GM19463 (cell line): ENCODE results near the gene SLC38A9.
"Not testable (repeated sequence)": the region's sequence is repeated elsewhere in the genome, so short reads cannot be mapped to it uniquely, and the experiment has no call there.

Experiments used
- ATAC-seq: cut with Tn5 transposase; IDR thresholded peaks from one replicate; pipeline ENCODE4 v1.9.1; 2021; ENCODE audit warnings: mild to moderate bottlenecking, moderate library complexity; ENCODE audit not compliant: unreplicated experiment

The SLC38A9 gene, protein sequence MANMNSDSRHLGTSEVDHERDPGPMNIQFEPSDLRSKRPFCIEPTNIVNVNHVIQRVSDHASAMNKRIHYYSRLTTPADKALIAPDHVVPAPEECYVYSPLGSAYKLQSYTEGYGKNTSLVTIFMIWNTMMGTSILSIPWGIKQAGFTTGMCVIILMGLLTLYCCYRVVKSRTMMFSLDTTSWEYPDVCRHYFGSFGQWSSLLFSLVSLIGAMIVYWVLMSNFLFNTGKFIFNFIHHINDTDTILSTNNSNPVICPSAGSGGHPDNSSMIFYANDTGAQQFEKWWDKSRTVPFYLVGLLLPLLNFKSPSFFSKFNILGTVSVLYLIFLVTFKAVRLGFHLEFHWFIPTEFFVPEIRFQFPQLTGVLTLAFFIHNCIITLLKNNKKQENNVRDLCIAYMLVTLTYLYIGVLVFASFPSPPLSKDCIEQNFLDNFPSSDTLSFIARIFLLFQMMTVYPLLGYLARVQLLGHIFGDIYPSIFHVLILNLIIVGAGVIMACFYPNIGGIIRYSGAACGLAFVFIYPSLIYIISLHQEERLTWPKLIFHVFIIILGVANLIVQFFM

DNA sequence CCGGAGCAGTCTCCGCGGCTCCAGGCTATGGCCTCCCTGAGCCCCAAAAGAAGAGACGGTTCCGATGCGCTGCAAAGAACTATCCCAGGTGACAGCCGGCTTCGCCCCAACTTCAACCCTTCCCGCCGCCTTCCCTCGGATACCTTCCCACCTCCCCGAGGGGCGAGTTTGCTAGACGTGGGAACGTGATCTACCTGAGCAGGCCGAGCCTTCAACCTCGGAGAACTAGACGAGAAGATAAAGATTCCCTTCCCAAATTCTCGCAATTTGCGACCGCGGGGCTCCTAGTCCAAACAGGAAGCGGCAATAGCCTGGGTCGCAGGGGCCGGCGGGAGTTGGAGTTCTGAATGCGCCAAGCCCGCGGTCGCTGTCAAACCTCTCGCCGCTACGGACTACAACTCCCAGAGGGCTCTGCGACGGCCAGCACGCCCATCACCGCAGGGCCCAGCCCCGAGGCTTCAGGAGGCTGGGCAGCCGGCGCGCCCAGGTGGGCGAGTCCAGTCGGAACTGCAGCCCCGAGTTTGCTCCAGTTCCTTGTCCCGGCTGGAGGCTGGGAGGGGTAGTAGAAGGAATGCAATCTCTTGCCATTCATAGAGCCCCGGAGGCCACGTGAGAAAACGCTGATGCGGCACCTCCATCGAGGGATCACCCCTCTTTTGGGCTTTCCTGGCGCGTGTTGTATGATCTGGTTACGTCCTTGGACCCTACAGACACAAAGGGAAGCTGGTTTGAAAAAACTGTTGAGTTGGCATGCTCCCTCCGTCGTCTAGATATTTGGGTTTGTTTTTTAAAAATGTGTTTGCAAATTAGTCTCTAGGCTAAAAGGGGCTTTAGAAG is at the start of gene SLC38A9:
SLC38A9 (minus strand) TSS at position 302 of the 837 bp plus-strand sequence. CDS start 14,366 bp downstream, outside the sequence.
- ATAC-seq, result peak; percentile 100

GRCh38 chr5:55761721-55762120 is 49.6 kb upstream of the SLC38A9 start:
- peak; percentile 69 for ATAC-seq

- no peak for ATAC-seq
These were observed 46.6 kb upstream of the SLC38A9 start for GRCh38 chr5:55758714-55759113.

- ATAC-seq, result no peak
These were observed 46.1 kb upstream of the SLC38A9 start for GRCh38 chr5:55758231-55758630.

GRCh38 chr5:55750499-55750898 is 38.4 kb upstream of the SLC38A9 start:
- ATAC-seq, result no peak

DNA sequence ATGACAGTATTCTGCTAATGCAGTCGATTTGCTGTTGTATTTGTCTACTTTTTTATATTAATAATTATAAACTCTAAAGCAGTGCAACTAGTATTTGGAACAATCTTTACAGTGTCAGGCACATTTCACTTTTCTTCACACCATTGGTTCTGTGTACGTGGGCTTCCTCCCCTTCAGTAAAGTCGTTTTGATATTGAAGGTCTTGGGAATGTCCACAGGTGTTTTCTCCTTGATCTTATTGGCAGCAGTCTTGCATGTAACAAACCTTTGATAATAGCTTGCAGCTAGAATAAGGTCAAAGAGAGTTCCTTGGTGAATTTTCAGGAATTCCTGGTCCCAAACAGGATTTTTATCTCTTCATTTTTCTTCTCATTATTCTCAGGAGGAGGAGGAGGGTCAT is 37.9 kb upstream of the SLC38A9 start:
- no peak for ATAC-seq

GRCh38 chr5:55749387-55749786 is 37.3 kb upstream of the SLC38A9 start:
- no peak for ATAC-seq

GRCh38 chr5:55747778-55748318 is 35.7 kb upstream of the SLC38A9 start:
- no peak for ATAC-seq

DNA sequence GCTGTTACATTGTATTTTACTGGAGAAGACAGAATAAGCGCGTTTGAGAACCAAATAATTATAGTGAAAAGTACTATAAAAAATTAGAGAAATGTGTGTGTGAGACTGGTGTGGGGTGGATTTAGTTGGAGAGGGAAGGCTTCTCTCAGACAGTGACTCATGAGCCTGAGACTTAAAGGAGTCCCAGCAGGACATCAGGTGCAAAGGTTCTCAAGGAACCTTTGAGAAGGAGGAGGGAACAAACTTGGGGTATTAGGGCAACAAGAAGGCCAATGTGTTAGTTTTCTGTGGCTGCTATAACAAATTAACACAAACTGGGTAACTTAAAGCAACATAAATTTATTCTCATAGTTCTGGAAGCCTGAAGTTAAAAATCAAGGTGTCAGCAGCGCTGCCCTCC is 30.7 kb upstream of the SLC38A9 start:
- ATAC-seq, result no peak

DNA sequence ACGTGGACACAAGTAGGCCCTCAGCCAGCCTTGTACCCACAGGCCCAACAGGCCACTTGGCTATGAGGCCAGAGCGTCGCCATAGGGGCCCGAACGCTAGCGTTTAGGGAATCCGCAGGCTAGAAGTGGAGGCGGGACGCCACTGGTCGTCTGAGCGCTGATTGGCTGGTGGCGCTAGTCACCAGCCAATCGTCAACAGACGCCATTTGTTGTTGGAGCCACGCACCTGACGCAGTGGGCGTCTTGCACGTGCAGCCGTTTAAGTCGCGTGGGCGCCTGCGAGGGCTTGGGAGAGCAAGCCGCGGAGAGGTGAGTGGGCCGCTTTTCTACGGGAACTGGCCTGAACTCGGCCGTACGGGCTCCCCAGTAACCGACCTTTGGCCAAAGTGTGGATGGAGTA is 25.7 kb upstream of the SLC38A9 start, which contains the start of gene DDX4:
DDX4 (plus strand) TSS at position 269 of the 400 bp plus-strand sequence. CDS start 903 bp downstream, outside the sequence.
- no peak for ATAC-seq

GRCh38 chr5:55734658-55735057 is 22.5 kb upstream of the SLC38A9 start:
- ATAC-seq, result no peak

DNA sequence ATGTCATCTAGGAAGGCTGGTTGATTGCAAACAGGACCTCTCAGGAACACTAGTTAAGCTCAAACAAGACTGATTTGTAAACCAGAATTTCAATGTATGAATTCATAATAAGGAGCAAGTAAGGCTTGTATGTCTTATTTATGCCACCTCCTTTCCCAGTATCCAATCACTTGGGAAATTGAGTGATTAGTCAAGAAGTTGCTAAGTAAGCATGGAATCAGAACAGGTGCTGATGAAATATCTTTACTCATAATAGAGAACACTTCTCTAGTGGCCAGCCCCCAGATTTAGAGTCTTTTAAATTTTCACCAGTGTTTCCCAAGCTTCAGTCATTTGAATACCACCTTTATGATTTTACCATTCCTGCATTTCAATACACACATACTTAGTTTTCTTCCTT is 20.5 kb upstream of the SLC38A9 start:
- ATAC-seq, result no peak

GRCh38 chr5:55731848-55732247 is 19.7 kb upstream of the SLC38A9 start:
- ATAC-seq, result no peak

DNA sequence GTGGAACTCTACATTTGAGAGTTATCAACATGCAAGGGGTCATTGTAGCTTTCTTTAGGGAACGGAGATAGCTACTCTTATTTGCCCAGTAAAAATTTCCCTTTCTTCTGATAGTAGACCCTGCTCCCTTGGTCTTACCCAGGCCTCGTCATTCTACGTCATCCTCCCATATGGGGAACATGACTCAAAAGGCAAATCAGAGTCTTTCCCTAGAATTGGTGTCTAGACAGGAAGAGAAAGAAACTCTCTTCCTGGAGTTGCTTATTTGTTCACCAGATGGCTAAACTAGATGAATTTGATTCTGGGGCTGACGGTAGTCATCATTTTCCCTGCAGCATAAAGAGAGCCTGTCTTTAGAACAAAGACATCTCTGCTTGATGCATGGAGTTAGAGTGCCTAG is 12.2 kb upstream of the SLC38A9 start:
- ATAC-seq, result no peak

DNA sequence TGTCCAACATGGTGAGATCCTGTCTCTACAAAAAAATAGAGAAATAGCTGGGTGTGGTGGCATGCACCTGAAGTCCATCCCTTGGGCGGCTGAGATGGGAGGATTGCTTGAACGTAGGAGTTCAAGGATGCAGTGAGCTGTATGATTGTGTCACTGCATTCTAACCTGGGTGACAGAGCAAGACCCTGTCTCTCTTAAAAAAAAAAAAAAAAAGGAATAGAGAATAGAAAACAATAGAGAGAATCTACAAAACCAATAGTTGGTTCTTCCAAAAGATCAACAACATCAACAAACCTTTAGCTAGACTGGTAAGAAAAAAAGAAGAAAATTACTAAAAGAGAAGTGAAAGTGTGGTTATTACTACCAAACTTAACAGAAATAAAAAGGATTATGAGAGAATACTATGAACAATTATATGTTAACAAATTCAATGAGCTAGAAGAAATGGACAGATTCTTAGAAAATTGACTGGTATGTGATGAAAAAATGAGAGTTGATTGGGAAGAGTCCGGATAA is 8.1 kb upstream of the SLC38A9 start:
- ATAC-seq, result no peak

DNA sequence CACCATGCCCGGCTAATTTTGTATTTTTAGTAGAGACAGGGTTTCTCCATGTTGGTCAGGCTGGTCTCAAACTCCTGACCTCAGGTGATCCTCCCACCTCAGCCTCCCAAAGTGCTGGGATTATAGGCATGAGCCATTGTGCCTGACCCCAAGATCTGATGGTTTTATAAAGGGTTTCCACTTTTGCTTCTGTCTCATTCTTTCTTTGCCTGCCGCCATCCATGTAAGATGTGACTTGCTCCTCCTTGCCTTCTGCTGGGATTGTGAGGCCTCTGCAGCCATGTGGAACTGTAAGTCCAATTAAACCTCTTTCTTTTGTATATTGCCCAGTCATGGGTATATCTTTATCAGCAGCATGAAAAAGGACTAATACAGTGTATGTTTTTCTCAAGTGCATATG is 6.9 kb upstream of the SLC38A9 start:
- ATAC-seq, result not testable (repeated sequence)

GRCh38 chr5:55715519-55716078 is 3.5 kb upstream of the SLC38A9 start:
- no peak for ATAC-seq

DNA sequence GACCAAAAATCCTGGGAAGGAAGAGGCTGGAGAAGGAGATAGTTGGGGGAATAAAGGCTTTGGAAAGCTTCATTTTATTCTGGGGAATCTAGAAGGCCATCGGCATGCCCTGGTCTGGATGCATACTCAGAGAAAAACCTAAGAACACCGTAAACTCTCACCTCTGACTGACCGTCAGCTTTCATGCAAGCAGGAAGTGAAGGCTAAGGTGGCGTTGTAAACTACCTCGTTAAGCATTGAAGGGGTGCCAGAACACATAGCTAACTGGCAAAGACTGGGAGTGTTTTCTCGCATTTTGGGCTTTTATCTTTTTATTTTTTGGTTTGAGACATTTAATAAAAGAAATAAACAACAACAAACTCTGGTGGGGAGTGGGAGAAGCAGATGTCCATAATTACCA is 2.6 kb upstream of the SLC38A9 start:
- no peak for ATAC-seq

DNA sequence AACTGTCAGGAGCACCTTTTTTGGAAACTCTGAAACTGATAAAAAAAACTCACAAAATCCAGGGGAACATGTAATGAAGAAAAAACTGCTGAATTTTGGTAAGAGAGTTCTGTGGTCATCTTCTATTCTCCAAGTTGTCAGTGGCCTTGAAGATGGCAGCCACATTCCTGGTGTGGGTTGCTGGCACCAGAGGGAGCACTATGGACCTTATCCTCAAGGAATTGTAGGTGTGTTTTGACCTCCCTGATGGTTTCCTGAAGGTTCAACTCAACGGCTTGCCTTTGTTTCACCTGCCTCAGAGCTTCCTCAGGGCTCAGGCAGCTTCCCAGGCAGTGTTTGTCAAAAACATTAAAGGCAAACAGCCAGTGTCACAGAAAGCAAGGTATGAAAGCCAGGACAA is 2.2 kb upstream of the SLC38A9 start:
- no peak for ATAC-seq

DNA sequence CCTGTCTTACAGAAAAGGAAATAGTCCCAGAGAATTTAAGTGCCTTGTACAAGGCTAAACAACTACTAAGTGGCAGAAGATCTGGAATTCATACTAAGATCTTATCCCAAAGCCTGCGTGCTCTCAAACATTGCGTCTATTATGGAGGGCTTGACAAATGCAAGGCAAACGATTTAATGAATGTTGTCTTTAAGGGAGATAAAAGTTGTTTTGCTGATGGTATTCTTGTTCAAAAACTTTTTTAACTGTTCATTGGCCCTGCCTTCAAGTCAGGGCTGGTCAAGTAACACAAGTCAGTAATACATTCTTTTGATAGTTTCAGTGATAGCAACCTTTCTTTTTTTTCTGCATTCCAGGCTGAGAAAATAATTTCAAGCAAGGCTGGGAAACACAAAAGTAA is 1.7 kb upstream of the SLC38A9 start:
- no peak for ATAC-seq
